H1 (cell line): ENCODE results near the gene TTK. TPM values are rescaled to one million over a fixed set of nuclear protein-coding genes. Genes with fewer than 3 reads are reported as not detected.

Experiments
- polyA plus RNA-seq, 7 experiments: library from polyadenylated mRNA; depleted of rRNA in 3 of 7; stranded (reverse) in 5 of 7; unstranded in 2 of 7; fragments of >200 nt in 5 of 7; fragments of 200-250 nt in 2 of 7; gene quantifications; 1 replicate in 5 of 7; 2 replicates in 1 of 7; 4 replicates in 1 of 7; pipeline versions ENCODE4 v1.2.1 to v1.2.3, GENCODE V29; 2011 to 2013; ENCODE audit warnings: missing spikeins in 2 of 7, mixed read lengths in 2 of 7
- total RNA-seq: library from RNA; stranded (reverse); fragmentation: NEBNext Ultra II Directional; extraction: Animal tissue kit (Norgen Biotek cat#: 25700); gene quantifications from 2 replicates; pipeline ENCODE4 v1.2.1, GENCODE V29; 2021

The TTK gene
- total and polyA plus RNA-seq, 2 of the 8 experiments (the other 6 are each of a cell fraction or from before 2014, with no cell fraction given), result 11.9 to 63.2 TPM

Other genes with a start within 250 kb of the TTK start
- 15.0 and 15.1 TPM in 2 replicates for gene ELOVL4, start 57.1 kb upstream of the TTK start, total RNA-seq
- gene ELOVL4, start 57.1 kb upstream of the TTK start, polyA plus RNA-seq (2011; rRNA removed), result 1.8 and 2.0 TPM in 2 replicates
- 26.2 and 30.8 TPM in 2 replicates for gene BCKDHB, start 102.0 kb downstream of the TTK start, total RNA-seq
- gene BCKDHB, start 102.0 kb downstream of the TTK start, polyA plus RNA-seq (2011; rRNA removed), result 11.8 and 22.1 TPM in 2 replicates